ENCODE measurements around the gene C1orf185. TPM values are rescaled to one million over a fixed set of nuclear protein-coding genes. Genes with fewer than 3 reads are reported as not detected.

Gene C1orf185
- total RNA-seq, 2 experiments from 2014 or later = not detected

- Mint-ChIP-seq H3K4me1 (ENCODE audit: low read depth) (no peaks in the 10 kb centered on the region), H3K9me3 (no peaks in the 10 kb centered on the region), H3K36me3 (ENCODE audit: low read depth) (no peaks in the 10 kb centered on the region), H3K27me3 (peaks cover 5% of the 10 kb centered on the region), H3K4me3 (no peak overlapping the region), H3K27ac (no peak overlapping the region)
- CTCF ChIA-PET = interaction anchor here (0.9 to 6.7 kb wide), 23 partner anchors 9 to 484 kb away, joined by 3 to 63 read pairs (median 6); no protein-coding TSS in a partner anchor
- no peak for DNase-seq
- POLR2A ChIA-PET = no interaction called here
- intact Hi-C loops (cut with micrococcal nuclease) = loop anchor here (2.0 kb wide), 1 partner anchor 413 kb away; no protein-coding TSS in a partner anchor
- TF ChIP-seq CTCF (IDR thresholded peaks at IDR 0.05) = no peak
- no peak for ATAC-seq
These were observed 86.2 kb downstream of the C1orf185 start for GRCh38 chr1:51188230-51188629.

- no peaks in the 10 kb centered on the region for H3K9me3 Mint-ChIP-seq
These were observed 87.5 kb downstream of the C1orf185 start for GRCh38 chr1:51189421-51190073.

GRCh38 chr1:51190961-51191360, 88.9 kb downstream of the C1orf185 start:
- intact Hi-C loops (cut with micrococcal nuclease) = loop anchor here (5.0 kb wide), 1 partner anchor 314 kb away; no protein-coding TSS in a partner anchor
- Mint-ChIP-seq H3K36me3 (ENCODE audit: low read depth) (no peaks in the 10 kb centered on the region), H3K4me3 (no peak overlapping the region), H3K27ac (no peak overlapping the region), H3K9me3 (no peaks in the 10 kb centered on the region), H3K27me3 (peaks cover 4% of the 10 kb centered on the region), H3K4me1 (ENCODE audit: low read depth) (no peaks in the 10 kb centered on the region)
- CTCF ChIA-PET = interaction anchor here (0.9 to 6.7 kb wide), 30 partner anchors 8 to 427 kb away, joined by 3 to 63 read pairs (median 5); partner anchors contain the start of gene RNF11
- ATAC-seq (no peak), DNase-seq (no peak)
- TF ChIP-seq CTCF (IDR thresholded peaks at IDR 0.05) = no peak
- POLR2A ChIA-PET = interaction anchor here (0.7 kb wide), 1 partner anchor 382 kb away, joined by 3 read pairs; no protein-coding TSS in a partner anchor

More at GRCh38 chr1:51189421-51190073, 87.5 kb downstream of the C1orf185 start:
- ATAC-seq = peak; percentile 53
- Mint-ChIP-seq H3K4me1 (ENCODE audit: low read depth) (no peaks in the 10 kb centered on the region), H3K27ac (no peak overlapping the region), H3K27me3 (peaks cover 4% of the 10 kb centered on the region), H3K36me3 (ENCODE audit: low read depth) (no peaks in the 10 kb centered on the region), H3K4me3 (no peak overlapping the region)
- intact Hi-C loops (cut with micrococcal nuclease) = loop anchor here (2.0 to 5.0 kb wide), 2 partner anchors 312 to 415 kb away; no protein-coding TSS in a partner anchor
- peak; percentile 93 for TF ChIP-seq CTCF (IDR thresholded peaks at IDR 0.05)
- DNase-seq = peak; percentile 48
- CTCF ChIA-PET = interaction anchor here (0.6 to 6.7 kb wide), 70 partner anchors 7 to 485 kb away, joined by 3 to 63 read pairs (median 4); partner anchors contain the start of gene FAF1
- POLR2A ChIA-PET = no interaction called here

GRCh38 chr1:51192213-51192843, 90.3 kb downstream of the C1orf185 start:
- Mint-ChIP-seq H3K27me3 (peaks cover 4% of the 10 kb centered on the region), H3K4me1 (ENCODE audit: low read depth) (no peaks in the 10 kb centered on the region), H3K9me3 (no peaks in the 10 kb centered on the region), H3K4me3 (no peak overlapping the region), H3K27ac (no peak overlapping the region), H3K36me3 (ENCODE audit: low read depth) (no peaks in the 10 kb centered on the region)
- ATAC-seq = peak; percentile 45
- ChIA-PET CTCF (interaction anchor here (0.8 to 6.7 kb wide), 27 partner anchors 10 to 418 kb away, joined by 3 to 63 read pairs (median 6); partner anchors contain the start of gene RNF11), POLR2A (interaction anchor here (0.6 kb wide), 1 partner anchor 13 kb away, joined by 3 read pairs; no protein-coding TSS in a partner anchor)
- intact Hi-C loops (cut with micrococcal nuclease) = loop anchor here (5.0 kb wide), 1 partner anchor 315 kb away; no protein-coding TSS in a partner anchor
- peak; percentile 78 for DNase-seq
- peak; percentile 91 for TF ChIP-seq CTCF (IDR thresholded peaks at IDR 0.05)

All from activated CD8-positive, alpha-beta T cell treated with anti-CD3 and anti-CD28 coated beads for 36 hours (primary cell).